AG10803 (cell line): ENCODE data around the gene NTNG1.
"Not testable (repeated sequence)": the region's sequence is repeated elsewhere in the genome, so short reads cannot be mapped to it uniquely, and the experiment has no call there.

ENCODE experiments used
- DNase-seq: peaks from one replicate; pipeline ENCODE4 v3.0.0; 2010; ENCODE audit warnings: low read depth
- H3K4me3 ChIP-seq: 2 replicates; pipeline ENCODE4 v1.5.1; 2011; ENCODE audit warnings: mild to moderate bottlenecking, low read length, control low read depth
- TF ChIP-seq, protein P1 (sequence below): conservative IDR thresholded peaks from 2 replicates; pipeline ENCODE4 v1.5.1; 2011; ENCODE audit warnings: mild to moderate bottlenecking, low read length, control low read depth, inconsistent platforms

Gene NTNG1

DNA sequence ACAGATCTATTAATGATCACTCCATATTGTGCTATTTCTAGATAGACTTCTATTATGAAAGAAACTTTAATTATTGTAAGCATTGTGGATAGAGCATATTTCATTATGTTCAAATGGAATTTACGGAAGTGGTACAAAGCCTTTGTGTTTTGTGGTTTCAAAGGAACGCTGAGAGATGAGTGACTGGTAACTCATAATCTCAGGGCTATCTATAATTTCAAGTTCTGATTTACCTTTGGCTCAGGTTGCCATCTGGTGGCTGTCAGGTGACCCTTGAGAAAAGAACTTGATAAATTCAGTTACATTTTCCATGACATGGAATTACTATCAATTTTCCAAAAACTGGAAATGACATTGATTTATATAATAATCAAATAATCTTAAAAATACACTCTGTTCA lies 12.2 kb downstream of the NTNG1 start:
- DNase-seq = no peak
- no peak overlapping the region for H3K4me3 ChIP-seq
- TF ChIP-seq, protein P1, sequence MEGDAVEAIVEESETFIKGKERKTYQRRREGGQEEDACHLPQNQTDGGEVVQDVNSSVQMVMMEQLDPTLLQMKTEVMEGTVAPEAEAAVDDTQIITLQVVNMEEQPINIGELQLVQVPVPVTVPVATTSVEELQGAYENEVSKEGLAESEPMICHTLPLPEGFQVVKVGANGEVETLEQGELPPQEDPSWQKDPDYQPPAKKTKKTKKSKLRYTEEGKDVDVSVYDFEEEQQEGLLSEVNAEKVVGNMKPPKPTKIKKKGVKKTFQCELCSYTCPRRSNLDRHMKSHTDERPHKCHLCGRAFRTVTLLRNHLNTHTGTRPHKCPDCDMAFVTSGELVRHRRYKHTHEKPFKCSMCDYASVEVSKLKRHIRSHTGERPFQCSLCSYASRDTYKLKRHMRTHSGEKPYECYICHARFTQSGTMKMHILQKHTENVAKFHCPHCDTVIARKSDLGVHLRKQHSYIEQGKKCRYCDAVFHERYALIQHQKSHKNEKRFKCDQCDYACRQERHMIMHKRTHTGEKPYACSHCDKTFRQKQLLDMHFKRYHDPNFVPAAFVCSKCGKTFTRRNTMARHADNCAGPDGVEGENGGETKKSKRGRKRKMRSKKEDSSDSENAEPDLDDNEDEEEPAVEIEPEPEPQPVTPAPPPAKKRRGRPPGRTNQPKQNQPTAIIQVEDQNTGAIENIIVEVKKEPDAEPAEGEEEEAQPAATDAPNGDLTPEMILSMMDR = no peak

DNA sequence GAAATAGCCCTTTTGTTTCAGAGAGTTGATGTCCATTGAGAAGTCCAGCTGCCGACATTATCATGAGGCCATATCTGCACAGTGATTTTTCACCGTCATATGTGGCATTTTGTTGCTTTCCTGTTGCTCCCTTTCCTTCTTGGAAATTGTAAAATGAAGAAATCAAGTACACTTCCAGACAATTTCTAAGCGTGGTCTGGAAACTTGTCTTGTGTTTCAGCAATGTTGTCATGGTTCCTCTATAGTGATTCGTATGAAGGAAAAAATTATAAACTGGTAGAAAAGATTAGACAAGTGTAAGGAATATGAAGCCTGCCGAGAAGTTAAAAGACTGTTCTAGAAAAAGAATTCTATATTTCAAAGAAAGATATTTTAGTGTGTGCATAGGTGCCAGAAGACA lies 17.7 kb downstream of the NTNG1 start:
- no peak for DNase-seq
- no peak overlapping the region for H3K4me3 ChIP-seq
- TF ChIP-seq, protein P1 = no peak

DNA sequence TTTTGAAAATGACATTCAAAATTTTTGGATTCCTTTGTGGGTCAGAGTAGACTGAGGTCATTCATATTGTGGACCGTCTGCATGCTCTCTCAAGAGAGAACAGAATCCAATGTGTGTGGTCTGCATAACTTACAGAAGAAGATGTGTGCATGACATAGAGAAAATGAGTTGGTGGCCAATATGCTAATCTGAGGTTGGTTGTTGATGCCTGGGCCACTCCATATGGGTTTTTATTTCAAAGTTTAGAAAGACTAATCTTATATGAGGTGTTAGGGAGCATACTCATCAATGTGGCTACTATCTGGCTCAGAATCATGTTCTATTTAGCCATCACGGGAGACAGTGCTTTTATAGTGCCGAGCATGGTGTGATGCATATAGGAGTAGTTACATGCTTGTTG lies 18.2 kb downstream of the NTNG1 start:
- DNase-seq = no peak
- H3K4me3 ChIP-seq = no peak overlapping the region
- TF ChIP-seq, protein P1 = no peak

- DNase-seq = no peak
- H3K4me3 ChIP-seq = no peak overlapping the region
Measured at GRCh38 chr1:107162745-107163144, 21.9 kb downstream of the NTNG1 start.

GRCh38 chr1:107164901-107165300 lies 24.1 kb downstream of the NTNG1 start:
- not testable (repeated sequence) for DNase-seq, H3K4me3 ChIP-seq

More at GRCh38 chr1:107162745-107163144, 21.9 kb downstream of the NTNG1 start:
- TF ChIP-seq, protein P1 = no peak

DNA sequence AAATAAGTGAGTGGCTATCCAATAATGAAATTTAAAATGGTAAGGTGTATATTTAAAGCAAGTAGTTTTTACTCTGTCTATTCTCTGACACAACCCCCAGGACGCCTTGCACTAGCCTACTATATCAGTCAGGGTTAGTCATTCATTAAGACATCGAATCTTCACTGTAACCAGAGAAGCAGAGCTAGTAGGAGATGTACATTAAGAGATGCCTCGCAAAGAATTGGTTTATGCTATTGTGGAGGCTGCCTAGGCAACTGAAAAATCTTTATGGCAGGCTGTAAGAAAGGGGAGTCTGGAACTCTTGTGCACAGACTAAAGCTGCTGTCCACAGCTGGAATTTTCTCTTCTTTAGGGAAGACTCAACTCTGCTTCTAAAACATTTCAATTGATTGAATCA lies 28.8 kb downstream of the NTNG1 start:
- TF ChIP-seq, protein P1 = no peak
- no peak overlapping the region for H3K4me3 ChIP-seq
- no peak for DNase-seq

- no peak for DNase-seq
- H3K4me3 ChIP-seq = no peak overlapping the region
- TF ChIP-seq, protein P1 = no peak
Measured at GRCh38 chr1:107171333-107171732, 30.5 kb downstream of the NTNG1 start.

- no peak overlapping the region for H3K4me3 ChIP-seq
- DNase-seq = no peak
- TF ChIP-seq, protein P1 = no peak
Measured at GRCh38 chr1:107172450-107173170, 31.8 kb downstream of the NTNG1 start.
